ENCODE measurements around the gene LIMD2. TPM values are rescaled to one million over a fixed set of nuclear protein-coding genes. Genes with fewer than 3 reads are reported as not detected.

Gene LIMD2
- total and polyA plus RNA-seq, 2 of the 8 experiments (the other 6 are each of a cell fraction or from before 2014, with no cell fraction given): 72.0 to 77.2 TPM

GRCh38 chr17:63686138-63686685 is 13.7 kb downstream of the LIMD2 start:
- Histone ChIP-seq H3K4me3 (ENCODE audit: extremely low read depth in 1 of 4, insufficient read depth in 2 of 4, low read depth in 3 of 4, low read length in 4 of 4) (no peak overlapping the region), H4K20me1 (replicated peaks in 1 of 2; ENCODE audit: control insufficient read depth in 1 of 2, insufficient read depth in 2 of 2, low read length in 2 of 2) (no peaks in the 10 kb centered on the region), H2AK5ac (ENCODE audit: low read depth, low read length) (no peak overlapping the region), H4K5ac (ENCODE audit: insufficient read length, low read depth, low read length) (no peak overlapping the region), H3K56ac (replicated peaks; ENCODE audit: insufficient read length, low read depth, low read length) (no peak overlapping the region), H3K36me3 (ENCODE audit: control insufficient read depth in 2 of 4, insufficient read depth in 4 of 4, low read length in 3 of 4) (peaks cover 5 to 15% (median 10%) of the 10 kb centered on the region in 4 experiments; a peak in 6 of 8 replicates), H3K79me2 (ENCODE audit: control insufficient read depth in 1 of 2, insufficient read depth in 2 of 2, low read length in 2 of 2) (no peaks in the 10 kb centered on the region), H3K18ac (ENCODE audit: extremely low read depth, low read length) (no peak overlapping the region), H3K27ac (ENCODE audit: low read depth, low read length) (no peak overlapping the region), H3K23ac (ENCODE audit: insufficient read length) (no peak overlapping the region), H2BK15ac (ENCODE audit: low read length) (no peak overlapping the region), H3K23me2 (ENCODE audit: low read depth, low read length) (no peaks in the 10 kb centered on the region), H3K4ac (replicated peaks; ENCODE audit: insufficient read length, low read depth, low read length) (no peak overlapping the region), H2AFZ (ENCODE audit: low read length) (no peak overlapping the region), H2BK5ac (ENCODE audit: low read depth, low read length) (no peak overlapping the region), H4K91ac (replicated peaks; ENCODE audit: insufficient read length, low read length) (no peak overlapping the region), H3K79me1 (ENCODE audit: low read depth, low read length) (no peaks in the 10 kb centered on the region), H3K9ac (replicated peaks in 1 of 4; ENCODE audit: extremely low read depth in 1 of 4, low read depth in 3 of 4, low read length in 3 of 4) (no peak overlapping the region), H2BK20ac (ENCODE audit: low read length) (no peak overlapping the region), H3K27me3 (replicated peaks in 1 of 4; ENCODE audit: control insufficient read depth in 3 of 4, extremely low read depth in 1 of 4, insufficient read depth in 3 of 4, low read length in 3 of 4) (no peaks in the 10 kb centered on the region), H3K14ac (ENCODE audit: insufficient read length) (no peak overlapping the region), H2BK12ac (ENCODE audit: low read depth, low read length) (no peak overlapping the region), H3K9me3 (ENCODE audit: insufficient read depth in 2 of 2, low read depth in 1 of 2, low read length in 1 of 2) (no peaks in the 10 kb centered on the region), H3K4me2 (ENCODE audit: insufficient read depth in 1 of 2, low read depth in 2 of 2, low read length in 2 of 2) (no peak overlapping the region), H2BK120ac (replicated peaks; ENCODE audit: low read depth, low read length) (no peak overlapping the region), H4K8ac (ENCODE audit: extremely low read depth, insufficient read depth, low read length) (no peak overlapping the region), H3K4me1 (replicated peaks in 1 of 4; ENCODE audit: control insufficient read depth in 3 of 4, insufficient read depth in 4 of 4, low read length in 3 of 4) (no peaks in the 10 kb centered on the region)
- POLR2A ChIA-PET (ENCODE audit: partially characterized antibody): interaction anchor here (1.0 kb wide), 1 partner anchor 9 kb away, joined by 5 read pairs; no protein-coding TSS in a partner anchor
- no peak for TF ChIP-seq TBP (IDR thresholded peaks at IDR 0.05; ENCODE audit: low read depth, low read length)
- WGBS, 2 experiments (ENCODE audit: extremely low coverage in 1 of 2, insufficient coverage in 1 of 2, insufficient read length in 1 of 2, insufficient replicate concordance in 2 of 2, low coverage in 1 of 2, low lambda C conversion rate in 2 of 2, missing lambda C conversion rate in 1 of 2): 87% methylated on average over 3 of the region's 3 CpGs; no CpG with 5 or more reads in 1 of the 2 experiments
- FAIRE-seq (no peak), DNase-seq (ENCODE audit: low read depth in 1 of 2, low spot score in 2 of 2) (no peak)
- CTCF ChIA-PET (ENCODE audit: partially characterized antibody): interaction anchor here (0.7 to 3.1 kb wide), 4 partner anchors 11 to 164 kb away, joined by 3 to 26 read pairs (median 4); no protein-coding TSS in a partner anchor
